ENCODE results near the gene NXPH4.

NXPH4 gene

GRCh38 chr12:57235728-57236131 is 19.1 kb downstream of the NXPH4 start:
- in situ Hi-C loops (cut with HindIII; ENCODE audit: low pct_unique_long_range_greater_than_20kb, low sequenced_read_pairs) = no loop called here
- no peak for DNase-seq (ENCODE audit: low read depth in 1 of 2, low spot score in 1 of 2)
- TF ChIP-seq JUND (IDR thresholded peaks at IDR 0.05; ENCODE audit: low read depth) = no peak

GRCh38 chr12:57236201-57236924 is 19.8 kb downstream of the NXPH4 start:
- no peak for DNase-seq (ENCODE audit: low read depth in 1 of 2, low spot score in 1 of 2)
- in situ Hi-C loops (cut with HindIII; ENCODE audit: low pct_unique_long_range_greater_than_20kb, low sequenced_read_pairs) = no loop called here
- TF ChIP-seq JUND (IDR thresholded peaks at IDR 0.05; ENCODE audit: low read depth) = no peak

- TF ChIP-seq JUND (IDR thresholded peaks at IDR 0.05; ENCODE audit: low read depth) = no peak
- no peak for DNase-seq (ENCODE audit: low read depth in 1 of 2, low spot score in 1 of 2)
- in situ Hi-C loops (cut with HindIII; ENCODE audit: low pct_unique_long_range_greater_than_20kb, low sequenced_read_pairs) = no loop called here
These were observed 20.5 kb downstream of the NXPH4 start for GRCh38 chr12:57236925-57237595.

- no peak for TF ChIP-seq JUND (IDR thresholded peaks at IDR 0.05; ENCODE audit: low read depth)
- no peak for DNase-seq (ENCODE audit: low read depth in 1 of 2, low spot score in 1 of 2)
- in situ Hi-C loops (cut with HindIII; ENCODE audit: low pct_unique_long_range_greater_than_20kb, low sequenced_read_pairs) = no loop called here
These were observed 21.0 kb downstream of the NXPH4 start for GRCh38 chr12:57237596-57237931.

GRCh38 chr12:57237932-57238853 is 21.6 kb downstream of the NXPH4 start:
- in situ Hi-C loops (cut with HindIII; ENCODE audit: low pct_unique_long_range_greater_than_20kb, low sequenced_read_pairs) = no loop called here
- no peak for DNase-seq (ENCODE audit: low read depth in 1 of 2, low spot score in 1 of 2)
- TF ChIP-seq JUND (IDR thresholded peaks at IDR 0.05; ENCODE audit: low read depth) = no peak

- in situ Hi-C loops (cut with HindIII; ENCODE audit: low pct_unique_long_range_greater_than_20kb, low sequenced_read_pairs) = no loop called here
- TF ChIP-seq JUND (IDR thresholded peaks at IDR 0.05; ENCODE audit: low read depth) = no peak
- DNase-seq (ENCODE audit: low read depth in 1 of 2, low spot score in 1 of 2) = peak; percentile 90 to 95
These were observed 22.4 kb downstream of the NXPH4 start for GRCh38 chr12:57238854-57239554.

GRCh38 chr12:57239587-57240065 is 23.0 kb downstream of the NXPH4 start:
- in situ Hi-C loops (cut with HindIII; ENCODE audit: low pct_unique_long_range_greater_than_20kb, low sequenced_read_pairs) = no loop called here
- TF ChIP-seq JUND (IDR thresholded peaks at IDR 0.05; ENCODE audit: low read depth) = no peak
- DNase-seq (ENCODE audit: low read depth in 1 of 2, low spot score in 1 of 2) = no peak

- in situ Hi-C loops (cut with HindIII; ENCODE audit: low pct_unique_long_range_greater_than_20kb, low sequenced_read_pairs) = no loop called here
- peak; percentile 79 to 84 for DNase-seq (ENCODE audit: low read depth in 1 of 2, low spot score in 1 of 2)
- no peak for TF ChIP-seq JUND (IDR thresholded peaks at IDR 0.05; ENCODE audit: low read depth)
These were observed 23.7 kb downstream of the NXPH4 start for GRCh38 chr12:57240066-57240921.

- in situ Hi-C loops (cut with HindIII; ENCODE audit: low pct_unique_long_range_greater_than_20kb, low sequenced_read_pairs) = no loop called here
- DNase-seq (ENCODE audit: low read depth in 1 of 2, low spot score in 1 of 2) = no peak
These were observed 24.4 kb downstream of the NXPH4 start for GRCh38 chr12:57240926-57241401.

GRCh38 chr12:57241402-57242310 is 25.1 kb downstream of the NXPH4 start:
- in situ Hi-C loops (cut with HindIII; ENCODE audit: low pct_unique_long_range_greater_than_20kb, low sequenced_read_pairs) = no loop called here
- no peak for DNase-seq (ENCODE audit: low read depth in 1 of 2, low spot score in 1 of 2)
- no peak for TF ChIP-seq JUND (IDR thresholded peaks at IDR 0.05; ENCODE audit: low read depth)

More at GRCh38 chr12:57240926-57241401, 24.4 kb downstream of the NXPH4 start:
- no peak for TF ChIP-seq JUND (IDR thresholded peaks at IDR 0.05; ENCODE audit: low read depth)
